Neural cell (in vitro differentiated cells): ENCODE results near the gene CCNE1. TPM values are rescaled to one million over a fixed set of nuclear protein-coding genes. Genes with fewer than 3 reads are reported as not detected.

Source experiments
- H2AFZ ChIP-seq: fragments of 200-600, 300-800 bp; sonication (generic), shearing (Covaris generic); 2 replicates; pipeline ENCODE4 v1.6.0; 2014; ENCODE audit warnings: low read depth, mild to moderate bottlenecking, antibody characterized with exemption, low read length, moderate library complexity
- H3F3A ChIP-seq: fragments of 200-600 bp; shearing (Covaris generic); 2 replicates; pipeline ENCODE4 v1.6.1; 2016; ENCODE audit warnings: mild to moderate bottlenecking, moderate library complexity, mixed read lengths, antibody characterized with exemption, low read length; ENCODE audit not compliant: insufficient read depth, poor library complexity, severe bottlenecking
- H3K27ac ChIP-seq: fragments of 200-600, 300-800 bp; sonication (generic), shearing (Covaris generic); 2 replicates; pipeline ENCODE4 v1.5.1; 2014; ENCODE audit warnings: mild to moderate bottlenecking, low read length, moderate library complexity
- H3K27me3 ChIP-seq: fragments of 300-800, 200-600 bp; sonication (generic), shearing (Covaris generic); 2 replicates; pipeline ENCODE4 v1.6.0; 2014; ENCODE audit warnings: mild to moderate bottlenecking, low read depth, low read length, moderate library complexity; ENCODE audit not compliant: insufficient read depth
- H3K36me3 ChIP-seq: fragments of 300-800, 200-600 bp; sonication (generic), shearing (Covaris generic); 2 replicates; pipeline ENCODE4 v1.5.1; 2014; ENCODE audit warnings: mild to moderate bottlenecking, antibody characterized with exemption, low read length, moderate library complexity; ENCODE audit not compliant: insufficient read depth
- H3K4me2 ChIP-seq: fragments of 300-800, 200-600 bp; sonication (generic), shearing (Covaris generic); 2 replicates; pipeline ENCODE4 v1.6.0; 2014; ENCODE audit warnings: mild to moderate bottlenecking, low read length
- H3K4me3 ChIP-seq: fragments of 300-800, 200-600 bp; sonication (generic), shearing (Covaris generic); 2 replicates; pipeline ENCODE4 v1.5.1; 2014; ENCODE audit warnings: mild to moderate bottlenecking, low read length, moderate library complexity
- H3K79me2 ChIP-seq: fragments of 200-600 bp; shearing (Covaris generic); replicated peaks from 2 replicates; pipeline ENCODE4 v1.6.0; 2014; ENCODE audit warnings: mild to moderate bottlenecking, low read length, moderate library complexity; ENCODE audit not compliant: insufficient read depth
- H3K9ac ChIP-seq: fragments of 300-800, 200-600 bp; sonication (generic), shearing (Covaris generic); 2 replicates; pipeline ENCODE4 v1.6.1; 2016; ENCODE audit warnings: mild to moderate bottlenecking, low read length, mixed read lengths
- H3K9me2 ChIP-seq: fragments of 200-600 bp; shearing (Covaris generic); 2 replicates; pipeline ENCODE4 v1.6.1; 2016; ENCODE audit warnings: mild to moderate bottlenecking, low read length, mixed read lengths; ENCODE audit not compliant: insufficient read depth
- H3K9me3 ChIP-seq: fragments of 200-600, 300-800 bp; sonication (generic), shearing (Covaris generic); 2 replicates; pipeline ENCODE4 v1.6.1; 2016; ENCODE audit warnings: mild to moderate bottlenecking, mixed run types, low read length, moderate library complexity, mixed read lengths
- H4K20me1 ChIP-seq: fragments of 200-600 bp; shearing (Covaris generic); 2 replicates; pipeline ENCODE4 v1.6.1; 2016; ENCODE audit warnings: mild to moderate bottlenecking, mixed run types; ENCODE audit not compliant: insufficient read depth
- EP300 ChIP-seq: fragments of 450-650 bp; conservative IDR thresholded peaks from 2 replicates; pipeline ENCODE4 v1.6.1; 2014; ENCODE audit warnings: antibody characterized with exemption, mild to moderate bottlenecking, moderate library complexity; ENCODE audit not compliant: poor library complexity, severe bottlenecking
- EZH2 ChIP-seq: fragments of 200-600, 300-800 bp; shearing (Covaris generic), sonication (generic); IDR thresholded peaks from 2 replicates; pipeline ENCODE4 v1.6.1; 2014; ENCODE audit warnings: antibody characterized with exemption, low read length, borderline replicate concordance, mild to moderate bottlenecking; ENCODE audit not compliant: insufficient read depth, poor library complexity, severe bottlenecking
- MXI1 ChIP-seq: fragments of 450-650 bp; conservative IDR thresholded peaks from 2 replicates; pipeline ENCODE4 v1.6.1; 2014; ENCODE audit warnings: antibody characterized with exemption, mild to moderate bottlenecking; ENCODE audit not compliant: poor library complexity, severe bottlenecking
- POLR2AphosphoS5 ChIP-seq: IDR thresholded peaks from 2 replicates; pipeline ENCODE4 v1.6.1; 2012
- RAD21 ChIP-seq: fragments of 450-650 bp; conservative IDR thresholded peaks from 2 replicates; pipeline ENCODE4 v1.6.1; 2014; ENCODE audit warnings: antibody characterized with exemption, mild to moderate bottlenecking, moderate library complexity
- SMC3 ChIP-seq: fragments of 450-650 bp; conservative IDR thresholded peaks from 2 replicates; pipeline ENCODE4 v1.6.1; 2014; ENCODE audit warnings: antibody characterized with exemption, mild to moderate bottlenecking, moderate library complexity; ENCODE audit not compliant: poor library complexity
- TAF1 ChIP-seq: IDR thresholded peaks from 2 replicates; pipeline ENCODE4 v1.6.1; 2012; ENCODE audit warnings: low read depth
- polyA plus RNA-seq: library from polyadenylated mRNA; depleted of rRNA; stranded (reverse); fragments of >200 nt; gene quantifications from 2 replicates; pipeline ENCODE4 v1.2.3, GENCODE V29; 2014
- TF ChIP-seq, protein P1 (sequence below): IDR thresholded peaks from 2 replicates; pipeline ENCODE4 v1.6.1; 2012; ENCODE audit warnings: borderline replicate concordance
- TF ChIP-seq, protein P2 (sequence below): fragments of 450-650 bp; IDR thresholded peaks from 2 replicates; pipeline ENCODE4 v1.5.1; 2014; ENCODE audit warnings: antibody characterized with exemption, mild to moderate bottlenecking, moderate library complexity; ENCODE audit not compliant: poor library complexity, severe bottlenecking

The CCNE1 gene
- polyA plus RNA-seq, 1 donor from 2014 or later: 4.1 TPM

DNA sequence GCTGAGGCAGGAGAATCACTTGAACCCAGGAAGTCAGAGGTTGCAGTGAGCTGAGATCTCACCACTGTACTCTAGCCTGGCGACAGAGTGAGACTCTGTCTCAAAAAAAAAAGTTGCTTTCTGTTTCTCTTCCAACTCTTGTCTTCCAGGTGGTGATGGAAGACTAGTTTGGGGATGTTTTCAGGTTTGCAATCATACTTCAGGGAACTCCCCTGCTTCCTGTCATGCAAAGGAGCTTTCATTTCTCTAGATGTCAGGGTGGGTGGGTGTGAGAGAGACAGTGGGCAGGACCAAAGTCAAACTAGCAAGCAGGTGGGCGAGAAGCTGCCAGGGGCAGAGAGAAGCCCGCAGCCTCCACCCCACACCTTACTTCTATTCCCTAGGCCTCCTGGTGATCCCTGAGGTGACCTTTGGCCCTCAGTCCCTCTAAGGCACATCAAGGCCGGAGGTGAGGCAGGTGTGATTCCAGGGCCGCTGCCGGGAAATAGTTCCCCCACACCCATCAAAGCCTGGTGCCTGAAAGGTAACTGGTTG is 25.7 kb downstream of the CCNE1 start:
- no peak for TF ChIP-seq TAF1
- TF ChIP-seq MXI1: no peak
- no peak for TF ChIP-seq SMC3
- Histone ChIP-seq H3K4me2 (no peak overlapping the region), H3F3A (no peaks in the 10 kb centered on the region), H3K9me2 (no peaks in the 10 kb centered on the region), H2AFZ (no peak overlapping the region), H3K36me3 (no peaks in the 10 kb centered on the region), H3K27ac (no peak overlapping the region), H3K4me3 (no peak overlapping the region), H3K79me2 (no peaks in the 10 kb centered on the region), H3K27me3 (no peaks in the 10 kb centered on the region), H3K9me3 (no peaks in the 10 kb centered on the region), H4K20me1 (no peaks in the 10 kb centered on the region), H3K9ac (no peak overlapping the region)

GRCh38 chr19:29837996-29838395 is 26.2 kb downstream of the CCNE1 start:
- no peak for TF ChIP-seq MXI1
- TF ChIP-seq, protein P1, sequence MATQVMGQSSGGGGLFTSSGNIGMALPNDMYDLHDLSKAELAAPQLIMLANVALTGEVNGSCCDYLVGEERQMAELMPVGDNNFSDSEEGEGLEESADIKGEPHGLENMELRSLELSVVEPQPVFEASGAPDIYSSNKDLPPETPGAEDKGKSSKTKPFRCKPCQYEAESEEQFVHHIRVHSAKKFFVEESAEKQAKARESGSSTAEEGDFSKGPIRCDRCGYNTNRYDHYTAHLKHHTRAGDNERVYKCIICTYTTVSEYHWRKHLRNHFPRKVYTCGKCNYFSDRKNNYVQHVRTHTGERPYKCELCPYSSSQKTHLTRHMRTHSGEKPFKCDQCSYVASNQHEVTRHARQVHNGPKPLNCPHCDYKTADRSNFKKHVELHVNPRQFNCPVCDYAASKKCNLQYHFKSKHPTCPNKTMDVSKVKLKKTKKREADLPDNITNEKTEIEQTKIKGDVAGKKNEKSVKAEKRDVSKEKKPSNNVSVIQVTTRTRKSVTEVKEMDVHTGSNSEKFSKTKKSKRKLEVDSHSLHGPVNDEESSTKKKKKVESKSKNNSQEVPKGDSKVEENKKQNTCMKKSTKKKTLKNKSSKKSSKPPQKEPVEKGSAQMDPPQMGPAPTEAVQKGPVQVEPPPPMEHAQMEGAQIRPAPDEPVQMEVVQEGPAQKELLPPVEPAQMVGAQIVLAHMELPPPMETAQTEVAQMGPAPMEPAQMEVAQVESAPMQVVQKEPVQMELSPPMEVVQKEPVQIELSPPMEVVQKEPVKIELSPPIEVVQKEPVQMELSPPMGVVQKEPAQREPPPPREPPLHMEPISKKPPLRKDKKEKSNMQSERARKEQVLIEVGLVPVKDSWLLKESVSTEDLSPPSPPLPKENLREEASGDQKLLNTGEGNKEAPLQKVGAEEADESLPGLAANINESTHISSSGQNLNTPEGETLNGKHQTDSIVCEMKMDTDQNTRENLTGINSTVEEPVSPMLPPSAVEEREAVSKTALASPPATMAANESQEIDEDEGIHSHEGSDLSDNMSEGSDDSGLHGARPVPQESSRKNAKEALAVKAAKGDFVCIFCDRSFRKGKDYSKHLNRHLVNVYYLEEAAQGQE: no peak
- no peak for TF ChIP-seq TAF1
- no peak for TF ChIP-seq EP300
- TF ChIP-seq, protein P2, sequence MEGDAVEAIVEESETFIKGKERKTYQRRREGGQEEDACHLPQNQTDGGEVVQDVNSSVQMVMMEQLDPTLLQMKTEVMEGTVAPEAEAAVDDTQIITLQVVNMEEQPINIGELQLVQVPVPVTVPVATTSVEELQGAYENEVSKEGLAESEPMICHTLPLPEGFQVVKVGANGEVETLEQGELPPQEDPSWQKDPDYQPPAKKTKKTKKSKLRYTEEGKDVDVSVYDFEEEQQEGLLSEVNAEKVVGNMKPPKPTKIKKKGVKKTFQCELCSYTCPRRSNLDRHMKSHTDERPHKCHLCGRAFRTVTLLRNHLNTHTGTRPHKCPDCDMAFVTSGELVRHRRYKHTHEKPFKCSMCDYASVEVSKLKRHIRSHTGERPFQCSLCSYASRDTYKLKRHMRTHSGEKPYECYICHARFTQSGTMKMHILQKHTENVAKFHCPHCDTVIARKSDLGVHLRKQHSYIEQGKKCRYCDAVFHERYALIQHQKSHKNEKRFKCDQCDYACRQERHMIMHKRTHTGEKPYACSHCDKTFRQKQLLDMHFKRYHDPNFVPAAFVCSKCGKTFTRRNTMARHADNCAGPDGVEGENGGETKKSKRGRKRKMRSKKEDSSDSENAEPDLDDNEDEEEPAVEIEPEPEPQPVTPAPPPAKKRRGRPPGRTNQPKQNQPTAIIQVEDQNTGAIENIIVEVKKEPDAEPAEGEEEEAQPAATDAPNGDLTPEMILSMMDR: no peak
- TF ChIP-seq POLR2AphosphoS5: no peak
- TF ChIP-seq EZH2: no peak
- no peak for TF ChIP-seq RAD21
- TF ChIP-seq SMC3: no peak
- Histone ChIP-seq H3K9me2 (no peaks in the 10 kb centered on the region), H3K27me3 (no peaks in the 10 kb centered on the region), H2AFZ (no peak overlapping the region), H3K36me3 (no peaks in the 10 kb centered on the region), H3K9me3 (no peaks in the 10 kb centered on the region), H4K20me1 (no peaks in the 10 kb centered on the region), H3K4me2 (no peak overlapping the region), H3K27ac (no peak overlapping the region), H3K9ac (no peak overlapping the region), H3K4me3 (no peak overlapping the region), H3F3A (no peaks in the 10 kb centered on the region), H3K79me2 (no peaks in the 10 kb centered on the region)
